Body of pancreas (tissue), 4 donors: ENCODE results near the gene CD2BP2. TPM values are rescaled to one million over a fixed set of nuclear protein-coding genes. Genes with fewer than 3 reads are reported as not detected.
A peak's percentile ranks its signal among the peaks of the same experiment; 100 is the strongest.

Source experiments
- ATAC-seq: fragments of 150-250 bp; one replicate; pipeline ENCODE4 v1.9.1; 2016
- DNase-seq, 4 donors: peaks; one replicate each; pipeline ENCODE4 v3.0.0-alpha.2; 2019
- H3K27ac ChIP-seq, 4 donors: fragments of 200-600 bp; sonication (generic); 1 replicate in 3 of 4; 2 replicates in 1 of 4; pipeline versions ENCODE4 v1.5.1 to v1.6.1; 2016 to 2019; ENCODE audit warnings: mild to moderate bottlenecking in 1 of 4, mixed read lengths in 1 of 4, moderate library complexity in 1 of 4
- H3K27me3 ChIP-seq, 2 donors: fragments of 200-600 bp; sonication (generic); one replicate each; pipeline ENCODE4 v1.6.0; 2016; ENCODE audit warnings: mild to moderate bottlenecking in 1 of 2
- H3K36me3 ChIP-seq, 2 donors: fragments of 200-600 bp; sonication (generic); replicated peaks in 1 of 2; 2 replicates each; pipeline ENCODE4 v1.5.1; 2016; ENCODE audit warnings: low read depth in 2 of 2; ENCODE audit not compliant: insufficient read depth in 1 of 2
- H3K4me1 ChIP-seq: fragments of 200-600 bp; sonication (generic); one replicate; pipeline ENCODE4 v1.6.0; 2016
- H3K4me3 ChIP-seq, 2 donors: fragments of 200-600 bp; sonication (generic); 1 replicate in 1 of 2; 2 replicates in 1 of 2; pipeline ENCODE4 v1.5.1; 2016 to 2019
- H3K9me3 ChIP-seq, 3 donors: fragments of 200-600 bp; sonication (generic); 1 replicate in 2 of 3; 2 replicates in 1 of 3; pipeline ENCODE4 v1.5.1; 2016
- CTCF ChIP-seq, 7 experiments: fragments of 450-650 bp in 4 of 7; fragments of 200-600 bp in 3 of 7; sonication (generic) in 3 of 7; IDR thresholded peaks; one replicate each; pipeline ENCODE4 v1.5.1; 2016 to 2019; ENCODE audit warnings: antibody characterized with exemption in 7 of 7
- POLR2A ChIP-seq, 3 donors: fragments of 450-650 bp; IDR thresholded peaks; one replicate each; pipeline ENCODE4 v1.6.1; 2016; ENCODE audit warnings: antibody characterized with exemption in 3 of 3, mild to moderate bottlenecking in 2 of 3
- WGBS, 2 donors: methylation state at CpG; one replicate each; pipeline ENCODE4 v1.1.5; 2017; 5-methylcytosine and 5-hydroxymethylcytosine counted together
- intact Hi-C: fragments of 100-400 bp; cut with DNase I; formaldehyde crosslinking; loops from one replicate; pipeline ENCODE4 v1.15.1; 2023
- total RNA-seq, 2 donors: library from RNA; depleted of rRNA; stranded (reverse); fragments of >200 nt; gene quantifications; one replicate each; pipeline ENCODE4 v1.1.0, GENCODE V29; 2016

Gene CD2BP2
- total RNA-seq, 2 donors from 2014 or later, result 19.8 to 20.2 TPM

GRCh38 chr16:30371248-30371816, 16.2 kb upstream of the CD2BP2 start:
- Histone ChIP-seq H3K4me1 (peaks cover 61% of the 10 kb centered on the region), H3K4me3 (no peak overlapping the region), H3K36me3 (no peaks in the 10 kb centered on the region), H3K9me3 (no peaks in the 10 kb centered on the region), H3K27me3 (no peaks in the 10 kb centered on the region), H3K27ac (peak overlapping the region; percentile 80 to 89 (median 86))
- intact Hi-C loops, result no loop called here
- no peak for ATAC-seq
- 25 to 37% methylated on average over 11 of the region's 11 CpGs for WGBS, 2 donors
- no peak for TF ChIP-seq CTCF (IDR thresholded peaks at IDR 0.05)
- peak in 2 of 3 donors; percentile 50 to 52 for TF ChIP-seq POLR2A (IDR thresholded peaks at IDR 0.05)
- no peak for DNase-seq

GRCh38 chr16:30370456-30371247, 15.5 kb upstream of the CD2BP2 start, which contains the start of gene TBC1D10B:
TBC1D10B (minus strand) TSS chr16:30370494; CDS start chr16:30370183, 311 bp downstream.
- TF ChIP-seq POLR2A (IDR thresholded peaks at IDR 0.05), result peak in 1 of 3 donors; percentile 59
- peak in 4 of 7 experiments; percentile 19 to 38 (median 32) for TF ChIP-seq CTCF (IDR thresholded peaks at IDR 0.05)
- Histone ChIP-seq H3K27me3 (no peaks in the 10 kb centered on the region), H3K36me3 (no peaks in the 10 kb centered on the region), H3K4me1 (peaks cover 61% of the 10 kb centered on the region), H3K9me3 (no peaks in the 10 kb centered on the region), H3K4me3 (peak within 1 kb of the TSS; percentile 20 to 29), H3K27ac (peak within 1 kb of the TSS; percentile 80 to 89 (median 86))
- peak; percentile 96 to 100 (median 98) for DNase-seq
- 0% methylated on average over 27 to 29 of the region's 40 CpGs for WGBS, 2 donors
- intact Hi-C loops, result no loop called here
- ATAC-seq, result peak; percentile 90

GRCh38 chr16:30369938-30370455, 14.9 kb upstream of the CD2BP2 start:
- no peak for DNase-seq
- peak; percentile 3 for ATAC-seq
- peak in 1 of 3 donors; percentile 41 for TF ChIP-seq POLR2A (IDR thresholded peaks at IDR 0.05)
- TF ChIP-seq CTCF (IDR thresholded peaks at IDR 0.05), result peak in 2 of 7 experiments; percentile 0 to 25
- Histone ChIP-seq H3K4me1 (peaks cover 61% of the 10 kb centered on the region), H3K36me3 (no peaks in the 10 kb centered on the region), H3K4me3 (peak overlapping the region; percentile 20 to 29), H3K9me3 (no peaks in the 10 kb centered on the region), H3K27me3 (no peaks in the 10 kb centered on the region), H3K27ac (peak overlapping the region; percentile 67 to 79 (median 75))
- 1% methylated on average over 50 of the region's 76 CpGs; no CpG with 5 or more reads in 1 of the 2 donors for WGBS, 2 donors
- intact Hi-C loops, result no loop called here

- peak in 1 of 4 donors; percentile 35 for DNase-seq
- no peak for ATAC-seq
- TF ChIP-seq POLR2A (IDR thresholded peaks at IDR 0.05) (no peak), CTCF (IDR thresholded peaks at IDR 0.05) (no peak)
- peak overlapping the region; percentile 20 to 29 for H3K4me3 ChIP-seq
- no peaks in the 10 kb centered on the region for H3K27me3 ChIP-seq
- no peaks in the 10 kb centered on the region for H3K36me3 ChIP-seq
- peak overlapping the region; percentile 67 to 79 (median 75) for H3K27ac ChIP-seq
- H3K9me3 ChIP-seq, result no peaks in the 10 kb centered on the region
- WGBS, 2 donors, result 1% methylated on average over 15 to 40 of the region's 45 CpGs
- intact Hi-C loops, result no loop called here
- peaks cover 60% of the 10 kb centered on the region for H3K4me1 ChIP-seq
Measured at GRCh38 chr16:30369091-30369937, 14.2 kb upstream of the CD2BP2 start.
